A673 (cell line): ENCODE results near the gene AMOT.

Source experiments
- EZH2 ChIP-seq: fragments of 200-600 bp; sonication (generic); IDR thresholded peaks from 2 replicates; pipeline ENCODE4 v1.6.1; 2017; ENCODE audit warnings: borderline replicate concordance, low read depth, mild to moderate bottlenecking, mixed read lengths, antibody characterized with exemption, low read length; ENCODE audit not compliant: poor library complexity, severe bottlenecking
- TF ChIP-seq, protein P1 (sequence below): fragments of 300-800, 200-600 bp; sonication (generic); conservative IDR thresholded peaks from 2 replicates; pipeline ENCODE4 v1.5.1; 2017; ENCODE audit warnings: low read depth, mild to moderate bottlenecking, antibody characterized with exemption, low read length, moderate library complexity, mixed read lengths

DNA sequence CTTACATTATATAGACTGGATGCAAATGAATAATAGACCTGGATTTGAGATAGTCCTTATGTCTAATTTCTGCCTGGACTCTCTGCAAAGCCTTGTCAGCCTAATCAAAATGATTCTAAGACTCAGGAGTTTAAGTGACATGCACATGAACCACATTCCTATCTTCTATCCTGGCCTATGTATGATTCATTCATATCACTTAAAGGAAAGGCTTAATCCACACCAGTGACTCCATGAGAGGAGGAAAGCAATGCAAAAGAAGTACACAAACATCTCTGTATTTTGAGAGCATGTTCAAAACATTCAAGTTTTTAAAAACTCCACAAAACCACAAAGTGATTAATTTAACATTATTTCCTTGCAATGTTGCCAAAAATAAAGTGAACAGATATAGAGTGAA, 14.6 kb downstream of the AMOT start:
- TF ChIP-seq, protein P1, sequence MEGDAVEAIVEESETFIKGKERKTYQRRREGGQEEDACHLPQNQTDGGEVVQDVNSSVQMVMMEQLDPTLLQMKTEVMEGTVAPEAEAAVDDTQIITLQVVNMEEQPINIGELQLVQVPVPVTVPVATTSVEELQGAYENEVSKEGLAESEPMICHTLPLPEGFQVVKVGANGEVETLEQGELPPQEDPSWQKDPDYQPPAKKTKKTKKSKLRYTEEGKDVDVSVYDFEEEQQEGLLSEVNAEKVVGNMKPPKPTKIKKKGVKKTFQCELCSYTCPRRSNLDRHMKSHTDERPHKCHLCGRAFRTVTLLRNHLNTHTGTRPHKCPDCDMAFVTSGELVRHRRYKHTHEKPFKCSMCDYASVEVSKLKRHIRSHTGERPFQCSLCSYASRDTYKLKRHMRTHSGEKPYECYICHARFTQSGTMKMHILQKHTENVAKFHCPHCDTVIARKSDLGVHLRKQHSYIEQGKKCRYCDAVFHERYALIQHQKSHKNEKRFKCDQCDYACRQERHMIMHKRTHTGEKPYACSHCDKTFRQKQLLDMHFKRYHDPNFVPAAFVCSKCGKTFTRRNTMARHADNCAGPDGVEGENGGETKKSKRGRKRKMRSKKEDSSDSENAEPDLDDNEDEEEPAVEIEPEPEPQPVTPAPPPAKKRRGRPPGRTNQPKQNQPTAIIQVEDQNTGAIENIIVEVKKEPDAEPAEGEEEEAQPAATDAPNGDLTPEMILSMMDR: no peak
- TF ChIP-seq EZH2: no peak
